Activated CD4-positive, alpha-beta T cell treated with anti-CD3 and anti-CD28 coated beads, Interleukin-2, amount 50 U/mL, for 48 hours (primary cell): ENCODE data around the gene CNIH2.

ENCODE experiments used
- DNase-seq, 2 experiments: peaks; one replicate each; pipeline ENCODE4 v3.0.0-alpha.2; 2020

Gene CNIH2

DNA sequence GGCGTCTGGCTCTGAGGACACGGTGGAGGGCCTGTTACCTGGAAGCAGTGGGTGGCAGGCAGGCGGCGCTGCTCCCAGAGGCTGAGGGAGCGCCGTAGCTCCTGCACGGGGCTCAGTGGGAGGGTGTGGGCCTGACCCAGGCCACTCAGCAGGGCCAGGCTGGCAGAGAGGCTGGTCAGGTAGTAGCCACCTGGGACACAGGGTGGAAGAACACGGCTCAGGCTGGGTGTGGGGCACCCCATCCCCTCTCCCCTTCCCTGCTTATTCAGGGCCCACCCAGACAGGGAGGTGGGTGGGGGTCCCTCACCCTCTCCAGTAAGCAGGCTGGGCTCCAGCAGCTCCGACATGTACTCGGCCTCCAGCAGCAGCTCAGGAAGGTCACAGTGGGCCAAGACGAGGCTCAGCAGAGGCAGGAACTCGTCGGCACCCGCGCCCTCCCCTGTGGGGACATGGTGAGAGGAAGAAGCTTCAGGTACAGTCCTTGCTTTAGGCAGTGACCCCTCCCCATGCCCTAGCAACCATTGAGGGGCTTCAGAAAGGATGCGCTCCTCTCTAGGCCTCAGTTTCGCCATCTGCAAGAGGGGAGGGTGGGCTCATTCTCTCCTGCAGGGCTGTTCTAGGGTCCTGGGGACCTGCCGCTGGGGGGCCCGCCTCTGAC, 55.4 kb downstream of the CNIH2 start:
- no peak for DNase-seq
